NCI-H1048 (cell line): ENCODE measurements around the gene WDFY2.

Experiments used
- DNase-seq: peaks from one replicate; lab custom pipeline; 2025; lab: John Stamatoyannopoulos, UW

WDFY2 gene

DNA sequence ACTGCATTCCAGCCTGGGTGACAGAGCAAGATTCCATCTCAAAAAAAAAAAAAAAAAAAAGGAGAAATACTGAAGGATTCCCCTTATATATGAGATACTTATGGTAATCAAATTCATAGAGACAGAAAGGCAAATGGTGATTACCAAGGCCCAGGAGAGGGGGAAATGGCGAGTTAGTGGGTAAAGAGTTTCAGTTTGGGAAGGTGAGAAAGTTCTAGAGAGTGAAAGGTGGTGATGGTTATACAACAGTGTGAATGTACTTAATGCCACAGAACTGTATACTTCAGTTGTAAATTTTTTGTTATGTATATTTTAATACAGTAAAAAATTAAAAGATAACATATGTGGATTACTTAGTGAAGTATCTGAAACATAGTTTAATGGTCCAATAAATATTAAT, 129.5 kb downstream of the WDFY2 start:
- no peak for DNase-seq

- DNase-seq = no peak
Measured at GRCh38 chr13:51714663-51715168, 130.5 kb downstream of the WDFY2 start.

GRCh38 chr13:51715613-51716012, 131.4 kb downstream of the WDFY2 start:
- no peak for DNase-seq

- DNase-seq = no peak
Measured at GRCh38 chr13:51717786-51718398, 133.6 kb downstream of the WDFY2 start.

DNA sequence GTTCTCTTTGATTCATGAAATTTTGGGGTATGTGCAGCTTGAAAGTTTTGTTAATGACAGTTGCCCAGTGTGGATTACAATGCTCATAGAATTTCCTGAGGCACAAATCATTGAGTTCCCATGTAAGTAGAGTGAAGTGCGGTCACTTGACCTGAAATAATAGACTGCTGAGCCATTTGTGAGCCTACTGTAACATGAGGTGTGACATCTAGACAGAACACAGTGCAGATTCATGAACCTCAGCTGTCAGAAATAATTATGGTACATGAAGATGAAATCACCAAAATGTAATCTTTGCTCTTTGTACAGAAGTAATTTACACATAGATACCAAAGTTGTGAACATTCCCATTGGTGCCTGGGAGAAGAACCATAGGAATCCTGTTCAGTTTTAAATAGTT, 135.1 kb downstream of the WDFY2 start:
- DNase-seq = no peak

DNA sequence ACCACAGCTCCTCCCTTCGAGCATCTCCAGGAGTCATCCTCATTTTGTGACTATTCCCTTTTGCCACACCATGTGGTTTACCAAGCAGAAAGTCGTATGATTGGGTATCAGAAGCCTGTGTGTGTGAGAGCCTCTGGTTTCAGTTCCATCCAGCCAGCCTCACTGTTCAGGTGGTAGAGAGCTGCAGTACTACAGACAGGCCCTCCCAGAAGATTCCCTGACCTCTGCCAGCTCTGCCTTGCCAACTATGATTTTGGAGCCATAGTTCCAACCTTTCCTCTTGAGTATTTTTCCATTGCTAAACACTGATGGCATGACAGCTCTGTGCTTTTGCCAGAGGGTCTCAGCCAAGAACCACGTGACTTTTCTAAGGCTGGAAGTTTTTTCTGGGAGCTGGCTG, 137.2 kb downstream of the WDFY2 start:
- DNase-seq = no peak

DNA sequence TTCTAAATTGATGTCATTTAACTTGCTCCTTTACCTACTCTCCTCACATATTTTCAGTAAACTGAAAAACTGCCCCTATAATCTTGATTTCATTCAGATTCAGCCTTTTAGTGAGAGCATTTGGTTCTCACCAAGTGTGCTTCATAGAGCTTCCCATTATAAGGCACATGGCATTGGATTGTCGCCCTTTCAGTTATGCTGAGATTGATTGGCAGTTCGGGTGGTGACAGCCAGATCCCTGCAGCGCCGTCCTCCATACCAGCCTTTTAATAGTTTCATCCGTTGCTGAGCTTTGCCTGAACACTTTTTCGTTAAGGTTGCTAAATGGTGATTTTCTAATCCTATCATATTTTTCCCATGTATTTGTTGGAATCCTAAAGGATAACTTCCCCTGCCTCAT, 139.3 kb downstream of the WDFY2 start:
- DNase-seq = no peak

- no peak for DNase-seq
Measured at GRCh38 chr13:51724721-51725120, 140.5 kb downstream of the WDFY2 start.

DNA sequence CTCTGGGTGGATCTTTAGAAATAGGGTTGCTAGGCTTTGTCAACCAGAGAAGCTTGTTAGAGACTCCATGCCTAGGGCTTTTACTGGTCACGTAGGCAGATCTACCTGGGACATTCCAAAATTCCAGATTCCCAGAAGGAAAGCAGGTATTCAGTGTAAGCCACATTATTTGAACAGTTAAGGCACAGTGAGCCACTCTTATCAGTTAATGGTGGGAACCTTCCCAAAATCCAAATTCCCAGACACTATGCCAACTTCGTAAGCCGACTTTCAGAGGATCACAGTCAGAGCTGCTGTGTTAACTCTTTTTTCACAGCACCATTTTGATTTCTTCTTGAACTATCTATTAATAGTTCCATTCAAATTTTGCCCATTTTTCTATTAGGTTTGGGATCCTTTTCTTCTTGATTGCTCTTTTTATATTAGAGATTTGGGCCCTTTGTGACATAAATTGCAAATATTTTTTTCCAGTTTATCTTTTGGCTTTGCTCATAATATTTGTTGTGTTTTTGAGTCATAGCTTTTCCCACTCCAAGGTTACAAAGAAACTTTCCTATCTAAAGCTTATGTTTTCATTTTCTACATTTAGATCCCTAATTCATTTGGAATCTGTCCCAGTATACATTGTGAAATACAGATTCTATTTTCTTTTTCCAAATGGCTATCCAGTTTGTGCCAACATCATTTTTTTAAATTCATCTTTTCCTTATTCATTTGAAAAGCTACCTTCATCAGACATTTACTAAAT, 142.4 kb downstream of the WDFY2 start:
- DNase-seq = no peak

DNA sequence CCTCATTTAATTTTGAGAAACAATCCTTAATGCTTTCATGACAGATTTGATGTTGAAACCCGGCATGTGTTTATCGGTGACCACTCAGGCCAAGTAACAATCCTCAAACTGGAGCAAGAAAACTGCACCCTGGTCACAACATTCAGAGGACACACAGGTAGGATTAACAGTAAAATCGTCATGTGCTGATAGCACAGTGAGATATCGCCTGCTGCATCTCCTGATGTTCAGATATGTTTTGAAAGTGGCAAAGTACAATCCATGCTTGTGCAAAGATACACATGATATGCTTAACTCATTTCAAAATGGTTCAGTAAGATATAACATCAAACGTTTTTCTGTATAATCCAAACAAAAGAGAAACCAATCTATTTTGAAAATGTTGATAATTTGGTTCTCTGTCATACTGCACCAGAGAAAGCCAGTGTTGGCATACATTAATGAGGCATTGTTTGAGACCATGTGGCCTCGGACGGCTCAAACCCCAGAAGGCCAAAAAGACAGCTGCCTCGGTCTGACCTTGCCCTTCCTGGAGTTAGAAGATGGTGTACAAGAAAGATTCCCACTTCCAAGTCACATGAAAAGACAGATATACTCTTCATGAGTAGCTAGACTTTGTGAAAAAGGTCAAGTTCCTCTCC, 143.5 kb downstream of the WDFY2 start:
- DNase-seq = no peak

- DNase-seq = no peak
Measured at GRCh38 chr13:51728275-51728673, 144.0 kb downstream of the WDFY2 start.

DNA sequence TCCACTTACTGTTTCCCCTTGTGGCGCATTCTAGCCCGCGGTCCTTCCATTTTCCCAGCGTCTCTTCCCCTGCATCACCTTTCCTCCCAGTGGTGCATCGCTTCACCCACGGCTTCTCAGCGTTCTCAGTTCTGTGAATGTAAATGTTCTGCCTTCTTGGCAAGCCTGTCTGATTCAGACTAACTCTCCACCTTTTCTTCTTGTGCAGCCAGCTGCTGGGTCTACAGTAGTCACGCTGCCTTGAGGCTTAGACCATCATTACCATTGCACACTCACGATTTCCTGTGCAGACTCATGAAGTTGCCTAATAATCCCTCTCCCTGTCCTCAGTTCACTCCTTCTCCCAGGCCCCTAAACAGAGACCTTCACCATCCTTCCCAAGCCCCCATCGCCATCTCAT, 144.7 kb downstream of the WDFY2 start:
- no peak for DNase-seq

DNA sequence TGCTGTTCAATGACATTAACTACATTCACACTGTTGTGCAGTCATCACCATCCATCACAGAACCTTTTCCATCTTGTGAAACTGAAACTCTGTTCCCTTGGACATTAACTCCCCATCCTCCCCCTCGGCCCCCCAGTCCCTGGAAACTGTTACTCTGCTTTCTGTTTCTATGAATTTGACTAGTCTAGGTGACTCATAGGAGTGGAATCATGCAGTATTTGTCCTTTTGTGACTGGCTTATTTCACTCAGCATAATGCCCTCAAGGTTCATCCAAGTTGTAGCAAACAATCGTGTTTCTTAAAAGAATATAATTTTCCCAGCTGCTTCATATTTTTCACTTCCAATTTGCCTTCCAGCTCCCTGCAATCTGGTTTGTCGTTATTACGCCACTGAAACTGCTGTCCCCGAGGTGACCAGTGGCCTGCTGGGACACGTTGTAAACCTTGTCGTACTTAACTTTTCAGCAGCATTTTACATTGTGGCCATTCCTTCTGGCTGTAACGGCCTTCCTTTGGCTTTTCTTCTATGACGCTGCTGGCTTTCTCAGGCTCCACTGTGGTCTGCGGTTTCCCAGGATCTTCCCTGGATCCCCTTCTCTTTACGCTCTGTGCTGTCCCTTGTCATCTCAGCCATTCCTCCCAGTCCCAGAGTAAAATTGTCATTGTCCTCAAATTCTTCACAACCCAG, 145.7 kb downstream of the WDFY2 start:
- no peak for DNase-seq

- DNase-seq = no peak
Measured at GRCh38 chr13:51730927-51731326, 146.7 kb downstream of the WDFY2 start.

GRCh38 chr13:51731759-51732158, 147.5 kb downstream of the WDFY2 start:
- DNase-seq = no peak

- DNase-seq = no peak
Measured at GRCh38 chr13:51733374-51734298, 149.4 kb downstream of the WDFY2 start.

GRCh38 chr13:51734786-51735185, 150.5 kb downstream of the WDFY2 start:
- no peak for DNase-seq

DNA sequence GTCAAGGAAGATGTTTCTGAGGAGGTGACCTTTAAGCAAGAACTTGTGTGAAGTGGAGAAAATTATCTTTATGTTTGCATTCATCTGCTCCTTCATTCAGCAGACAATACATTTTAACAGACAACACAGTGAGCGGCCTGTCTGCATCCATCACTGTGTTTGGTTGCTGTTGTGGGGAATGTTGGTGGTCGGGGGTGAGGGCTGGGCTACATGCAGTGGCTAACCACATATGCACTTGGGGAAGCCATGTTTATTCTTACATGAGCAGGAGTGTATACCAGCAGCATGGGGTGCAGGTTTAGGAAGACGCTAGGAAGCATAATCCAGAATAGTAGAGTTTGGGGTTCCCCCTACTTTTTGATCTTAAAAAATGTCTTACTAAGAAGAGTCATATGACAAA, 153.3 kb downstream of the WDFY2 start:
- no peak for DNase-seq

- DNase-seq = no peak
Measured at GRCh38 chr13:51738226-51738905, 154.1 kb downstream of the WDFY2 start.

DNA sequence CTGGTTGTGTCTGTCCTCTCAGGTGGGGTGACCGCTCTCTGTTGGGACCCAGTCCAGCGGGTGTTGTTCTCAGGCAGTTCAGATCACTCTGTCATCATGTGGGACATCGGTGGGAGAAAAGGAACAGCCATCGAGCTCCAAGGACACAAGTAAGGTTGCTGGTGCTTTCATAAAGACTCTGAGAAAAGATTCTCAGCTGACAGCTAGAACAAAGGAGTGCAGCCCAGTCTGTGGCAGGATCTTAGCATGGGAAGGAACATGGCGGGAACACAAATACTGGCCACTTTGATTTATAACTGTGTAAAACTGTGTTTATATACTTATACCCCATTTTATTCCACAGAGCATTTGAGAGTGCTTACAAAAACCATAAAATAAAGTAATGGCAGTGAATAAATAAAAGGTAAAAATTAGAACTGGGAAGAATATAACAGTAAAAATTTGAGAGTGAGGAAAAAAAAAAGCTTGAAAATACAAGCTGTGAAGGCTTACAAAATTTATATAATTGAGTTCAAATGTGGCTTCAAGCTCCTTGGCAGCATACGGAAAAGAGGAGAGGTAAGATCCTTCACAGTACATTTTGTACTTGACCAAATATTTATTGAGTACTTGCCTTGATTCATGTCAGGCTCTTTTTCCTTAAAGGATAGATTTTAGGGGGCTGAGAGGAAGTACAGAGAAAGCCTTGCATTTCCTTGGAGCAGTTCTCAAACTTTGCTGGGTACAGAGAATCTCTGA, 154.9 kb downstream of the WDFY2 start:
- no peak for DNase-seq
